ENCODE results near the gene ISY1.

DNA sequence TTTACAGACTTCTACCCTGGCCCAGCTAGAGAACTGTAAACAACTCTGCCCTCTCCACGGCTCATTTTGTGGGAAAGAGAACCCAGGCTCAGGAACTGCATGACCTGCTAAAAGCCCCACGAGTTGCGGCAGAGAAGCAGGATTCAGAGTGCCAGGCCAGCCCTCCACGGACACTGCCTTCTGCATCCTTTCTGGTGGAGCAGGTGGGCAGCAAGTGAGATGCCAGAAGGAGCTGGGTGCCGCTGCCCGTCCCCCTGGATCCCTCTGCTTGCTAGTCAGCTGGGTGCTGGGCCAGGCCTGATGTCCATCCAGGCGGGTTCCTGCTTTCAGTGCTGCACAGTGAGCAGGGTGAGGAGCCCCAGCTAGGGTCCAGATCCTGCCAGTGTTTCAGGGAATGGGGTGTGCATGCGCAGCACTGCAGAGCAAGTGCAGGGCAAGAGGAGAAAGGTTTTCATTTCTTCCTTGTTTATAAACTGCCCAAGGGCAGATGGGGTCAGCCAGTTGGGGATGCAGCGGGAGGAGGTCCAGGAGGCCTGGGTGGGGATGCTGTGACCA is 34.1 kb downstream of the ISY1 start:
- TF ChIP-seq CTCF (IDR thresholded peaks at IDR 0.05) (no peak), POLR2A (IDR thresholded peaks at IDR 0.05) (no peak)
